ENCODE results near the gene ALDH1A2.
"Not testable (repeated sequence)": the region's sequence is repeated elsewhere in the genome, so short reads cannot be mapped to it uniquely, and the experiment has no call there.

Gene ALDH1A2

GRCh38 chr15:58086491-58086890, 21.0 kb upstream of the ALDH1A2 start:
- no peaks in the 10 kb centered on the region for H3K4me1 ChIP-seq (ENCODE audit: control insufficient read depth in 1 of 2, insufficient read depth in 1 of 2, low read depth in 1 of 2, low read length in 1 of 2)
- no peak for TF ChIP-seq CTCF (IDR thresholded peaks at IDR 0.05)
- H3K27me3 ChIP-seq, result no peaks in the 10 kb centered on the region
- H3K9me3 ChIP-seq, result no peaks in the 10 kb centered on the region
- no peak overlapping the region for H3K27ac ChIP-seq
- H3K4me3 ChIP-seq (ENCODE audit: low read depth in 1 of 2, low read length in 1 of 2), result no peak overlapping the region
- no peaks in the 10 kb centered on the region for H3K36me3 ChIP-seq

- no peak overlapping the region for H3K27ac ChIP-seq
- H3K9me3 ChIP-seq, result no peaks in the 10 kb centered on the region
- no peak for TF ChIP-seq CTCF (IDR thresholded peaks at IDR 0.05)
- peaks cover 3% of the 10 kb centered on the region for H3K27me3 ChIP-seq
- no peak overlapping the region for H3K4me3 ChIP-seq (ENCODE audit: low read depth in 1 of 2, low read length in 1 of 2)
- no peaks in the 10 kb centered on the region for H3K36me3 ChIP-seq
- H3K4me1 ChIP-seq (ENCODE audit: control insufficient read depth in 1 of 2, insufficient read depth in 1 of 2, low read depth in 1 of 2, low read length in 1 of 2), result no peaks in the 10 kb centered on the region
These were observed 18.0 kb upstream of the ALDH1A2 start for GRCh38 chr15:58083526-58083925.

- H3K4me3 ChIP-seq (ENCODE audit: low read depth in 1 of 2, low read length in 1 of 2), result no peak overlapping the region
- TF ChIP-seq CTCF (IDR thresholded peaks at IDR 0.05), result no peak
These were observed 16.4 kb upstream of the ALDH1A2 start for GRCh38 chr15:58081891-58082290.

GRCh38 chr15:58081456-58081855, 15.9 kb upstream of the ALDH1A2 start:
- H3K4me1 ChIP-seq (ENCODE audit: control insufficient read depth in 1 of 2, insufficient read depth in 1 of 2, low read depth in 1 of 2, low read length in 1 of 2), result no peaks in the 10 kb centered on the region
- no peak for TF ChIP-seq CTCF (IDR thresholded peaks at IDR 0.05)
- no peak overlapping the region for H3K4me3 ChIP-seq (ENCODE audit: low read depth in 1 of 2, low read length in 1 of 2)
- no peak overlapping the region for H3K27ac ChIP-seq
- peaks cover 6% of the 10 kb centered on the region for H3K27me3 ChIP-seq
- H3K36me3 ChIP-seq, result no peaks in the 10 kb centered on the region
- H3K9me3 ChIP-seq, result no peaks in the 10 kb centered on the region

More at GRCh38 chr15:58081891-58082290, 16.4 kb upstream of the ALDH1A2 start:
- Histone ChIP-seq H3K27ac (no peak overlapping the region), H3K27me3 (peaks cover 5% of the 10 kb centered on the region), H3K36me3 (no peaks in the 10 kb centered on the region), H3K9me3 (no peaks in the 10 kb centered on the region), H3K4me1 (ENCODE audit: control insufficient read depth in 1 of 2, insufficient read depth in 1 of 2, low read depth in 1 of 2, low read length in 1 of 2) (no peaks in the 10 kb centered on the region)

- H3K27ac ChIP-seq; H3K36me3 ChIP-seq; H3K9me3 ChIP-seq; H3K4me1 ChIP-seq (ENCODE audit: control insufficient read depth in 1 of 2, insufficient read depth in 1 of 2, low read depth in 1 of 2, low read length in 1 of 2); H3K4me3 ChIP-seq (ENCODE audit: low read depth in 1 of 2, low read length in 1 of 2): not testable (repeated sequence)
- peaks cover 11% of the 10 kb centered on the region for H3K27me3 ChIP-seq
These were observed 15.4 kb upstream of the ALDH1A2 start for GRCh38 chr15:58080959-58081358.

- no peaks in the 10 kb centered on the region for H3K4me1 ChIP-seq (ENCODE audit: control insufficient read depth in 1 of 2, insufficient read depth in 1 of 2, low read depth in 1 of 2, low read length in 1 of 2)
- no peaks in the 10 kb centered on the region for H3K9me3 ChIP-seq
- TF ChIP-seq CTCF (IDR thresholded peaks at IDR 0.05), result no peak
- peaks cover 14% of the 10 kb centered on the region for H3K27me3 ChIP-seq
- no peak overlapping the region for H3K27ac ChIP-seq
- H3K4me3 ChIP-seq (ENCODE audit: low read depth in 1 of 2, low read length in 1 of 2), result no peak overlapping the region
- H3K36me3 ChIP-seq, result no peaks in the 10 kb centered on the region
These were observed 14.9 kb upstream of the ALDH1A2 start for GRCh38 chr15:58080398-58080797.

All from neutrophil (primary cell).